K562 (cell line): Measurements from ENCODE around the gene PTPRO. TPM values are rescaled to one million over a fixed set of nuclear protein-coding genes. Genes with fewer than 3 reads are reported as not detected.

ENCODE experiments used
- HNRNPK ChIP-seq: fragments of 200-400 bp; formaldehyde crosslinking; IDR thresholded peaks from one replicate; pipeline ENCODE4 v1.6.1; 2018; ENCODE audit warnings: mild to moderate bottlenecking, low read depth, low read length; ENCODE audit not compliant: poor library complexity, severe bottlenecking
- POLR2AphosphoS5 ChIP-seq: IDR thresholded peaks from 2 replicates; pipeline ENCODE4 v1.6.1; 2011; ENCODE audit warnings: mild to moderate bottlenecking, low read depth, low read length, moderate library complexity; ENCODE audit not compliant: control insufficient read depth, insufficient read depth
- SRSF7 ChIP-seq: fragments of 200-400 bp; formaldehyde crosslinking; optimal IDR thresholded peaks from 2 replicates; pipeline ENCODE3; 2017; ENCODE audit warnings: mild to moderate bottlenecking, low read depth, low read length
- TCF3 ChIP-seq: sonication (generic); formaldehyde crosslinking; IDR thresholded peaks from 2 replicates; pipeline ENCODE4 v1.4.0; 2020; ENCODE audit warnings: mild to moderate bottlenecking, missing genetic modification reagents
- ZBTB34 ChIP-seq: fragments of 250-450 bp; sonication (Bioruptor Pico); IDR thresholded peaks from 2 replicates; pipeline ENCODE4 v1.8.0; 2021; ENCODE audit warnings: mild to moderate bottlenecking, moderate library complexity
- polyA plus RNA-seq, 8 experiments: library from polyadenylated mRNA; depleted of rRNA in 4 of 8; stranded (reverse) in 5 of 8; unstranded in 3 of 8; fragments of >200 nt; fragmentation: Nextera tagmentation in 2 of 8; fragmentation: Illumina TruSeq in 1 of 8; extraction: Ambion mirVana in 2 of 8; extraction: Trizol in 1 of 8; gene quantifications; 2 replicates each; pipeline versions ENCODE4 v1.2.1 to v1.2.3, GENCODE V29; 2011 to 2014; ENCODE audit warnings: inconsistent platforms in 1 of 8, missing spikeins in 1 of 8
- total RNA-seq, 7 experiments: library from RNA; depleted of rRNA in 6 of 7; stranded (reverse); fragments of >200 nt in 6 of 7; fragmentation: Illumina TruSeq in 2 of 7; extraction: Trizol in 2 of 7; gene quantifications; 2 replicates each; pipeline versions ENCODE4 v1.2.1 to v1.2.3, GENCODE V29; 2011 to 2021; ENCODE audit warnings: low replicate concordance in 1 of 7
- TF ChIP-seq, protein P1 (sequence below): fragments of 200-600 bp; sonication (generic); IDR thresholded peaks from one replicate; pipeline ENCODE4 v1.6.1; 2012; ENCODE audit warnings: mild to moderate bottlenecking, low read depth, low read length, inconsistent platforms

The PTPRO gene
- total and polyA plus RNA-seq, 9 of the 15 experiments (the other 6 are each of a cell fraction or from before 2014, with no cell fraction given) = 0.22 TPM; not detected in 8

GRCh38 chr12:15546102-15546701 lies 223.9 kb downstream of the PTPRO start (continued):
- TF ChIP-seq, protein P1, sequence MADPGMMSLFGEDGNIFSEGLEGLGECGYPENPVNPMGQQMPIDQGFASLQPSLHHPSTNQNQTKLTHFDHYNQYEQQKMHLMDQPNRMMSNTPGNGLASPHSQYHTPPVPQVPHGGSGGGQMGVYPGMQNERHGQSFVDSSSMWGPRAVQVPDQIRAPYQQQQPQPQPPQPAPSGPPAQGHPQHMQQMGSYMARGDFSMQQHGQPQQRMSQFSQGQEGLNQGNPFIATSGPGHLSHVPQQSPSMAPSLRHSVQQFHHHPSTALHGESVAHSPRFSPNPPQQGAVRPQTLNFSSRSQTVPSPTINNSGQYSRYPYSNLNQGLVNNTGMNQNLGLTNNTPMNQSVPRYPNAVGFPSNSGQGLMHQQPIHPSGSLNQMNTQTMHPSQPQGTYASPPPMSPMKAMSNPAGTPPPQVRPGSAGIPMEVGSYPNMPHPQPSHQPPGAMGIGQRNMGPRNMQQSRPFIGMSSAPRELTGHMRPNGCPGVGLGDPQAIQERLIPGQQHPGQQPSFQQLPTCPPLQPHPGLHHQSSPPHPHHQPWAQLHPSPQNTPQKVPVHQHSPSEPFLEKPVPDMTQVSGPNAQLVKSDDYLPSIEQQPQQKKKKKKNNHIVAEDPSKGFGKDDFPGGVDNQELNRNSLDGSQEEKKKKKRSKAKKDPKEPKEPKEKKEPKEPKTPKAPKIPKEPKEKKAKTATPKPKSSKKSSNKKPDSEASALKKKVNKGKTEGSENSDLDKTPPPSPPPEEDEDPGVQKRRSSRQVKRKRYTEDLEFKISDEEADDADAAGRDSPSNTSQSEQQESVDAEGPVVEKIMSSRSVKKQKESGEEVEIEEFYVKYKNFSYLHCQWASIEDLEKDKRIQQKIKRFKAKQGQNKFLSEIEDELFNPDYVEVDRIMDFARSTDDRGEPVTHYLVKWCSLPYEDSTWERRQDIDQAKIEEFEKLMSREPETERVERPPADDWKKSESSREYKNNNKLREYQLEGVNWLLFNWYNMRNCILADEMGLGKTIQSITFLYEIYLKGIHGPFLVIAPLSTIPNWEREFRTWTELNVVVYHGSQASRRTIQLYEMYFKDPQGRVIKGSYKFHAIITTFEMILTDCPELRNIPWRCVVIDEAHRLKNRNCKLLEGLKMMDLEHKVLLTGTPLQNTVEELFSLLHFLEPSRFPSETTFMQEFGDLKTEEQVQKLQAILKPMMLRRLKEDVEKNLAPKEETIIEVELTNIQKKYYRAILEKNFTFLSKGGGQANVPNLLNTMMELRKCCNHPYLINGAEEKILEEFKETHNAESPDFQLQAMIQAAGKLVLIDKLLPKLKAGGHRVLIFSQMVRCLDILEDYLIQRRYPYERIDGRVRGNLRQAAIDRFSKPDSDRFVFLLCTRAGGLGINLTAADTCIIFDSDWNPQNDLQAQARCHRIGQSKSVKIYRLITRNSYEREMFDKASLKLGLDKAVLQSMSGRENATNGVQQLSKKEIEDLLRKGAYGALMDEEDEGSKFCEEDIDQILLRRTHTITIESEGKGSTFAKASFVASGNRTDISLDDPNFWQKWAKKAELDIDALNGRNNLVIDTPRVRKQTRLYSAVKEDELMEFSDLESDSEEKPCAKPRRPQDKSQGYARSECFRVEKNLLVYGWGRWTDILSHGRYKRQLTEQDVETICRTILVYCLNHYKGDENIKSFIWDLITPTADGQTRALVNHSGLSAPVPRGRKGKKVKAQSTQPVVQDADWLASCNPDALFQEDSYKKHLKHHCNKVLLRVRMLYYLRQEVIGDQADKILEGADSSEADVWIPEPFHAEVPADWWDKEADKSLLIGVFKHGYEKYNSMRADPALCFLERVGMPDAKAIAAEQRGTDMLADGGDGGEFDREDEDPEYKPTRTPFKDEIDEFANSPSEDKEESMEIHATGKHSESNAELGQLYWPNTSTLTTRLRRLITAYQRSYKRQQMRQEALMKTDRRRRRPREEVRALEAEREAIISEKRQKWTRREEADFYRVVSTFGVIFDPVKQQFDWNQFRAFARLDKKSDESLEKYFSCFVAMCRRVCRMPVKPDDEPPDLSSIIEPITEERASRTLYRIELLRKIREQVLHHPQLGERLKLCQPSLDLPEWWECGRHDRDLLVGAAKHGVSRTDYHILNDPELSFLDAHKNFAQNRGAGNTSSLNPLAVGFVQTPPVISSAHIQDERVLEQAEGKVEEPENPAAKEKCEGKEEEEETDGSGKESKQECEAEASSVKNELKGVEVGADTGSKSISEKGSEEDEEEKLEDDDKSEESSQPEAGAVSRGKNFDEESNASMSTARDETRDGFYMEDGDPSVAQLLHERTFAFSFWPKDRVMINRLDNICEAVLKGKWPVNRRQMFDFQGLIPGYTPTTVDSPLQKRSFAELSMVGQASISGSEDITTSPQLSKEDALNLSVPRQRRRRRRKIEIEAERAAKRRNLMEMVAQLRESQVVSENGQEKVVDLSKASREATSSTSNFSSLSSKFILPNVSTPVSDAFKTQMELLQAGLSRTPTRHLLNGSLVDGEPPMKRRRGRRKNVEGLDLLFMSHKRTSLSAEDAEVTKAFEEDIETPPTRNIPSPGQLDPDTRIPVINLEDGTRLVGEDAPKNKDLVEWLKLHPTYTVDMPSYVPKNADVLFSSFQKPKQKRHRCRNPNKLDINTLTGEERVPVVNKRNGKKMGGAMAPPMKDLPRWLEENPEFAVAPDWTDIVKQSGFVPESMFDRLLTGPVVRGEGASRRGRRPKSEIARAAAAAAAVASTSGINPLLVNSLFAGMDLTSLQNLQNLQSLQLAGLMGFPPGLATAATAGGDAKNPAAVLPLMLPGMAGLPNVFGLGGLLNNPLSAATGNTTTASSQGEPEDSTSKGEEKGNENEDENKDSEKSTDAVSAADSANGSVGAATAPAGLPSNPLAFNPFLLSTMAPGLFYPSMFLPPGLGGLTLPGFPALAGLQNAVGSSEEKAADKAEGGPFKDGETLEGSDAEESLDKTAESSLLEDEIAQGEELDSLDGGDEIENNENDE = no peak
- TF ChIP-seq SRSF7 (no peak), POLR2AphosphoS5 (no peak), HNRNPK (no peak), TCF3 (CRISPR knock-in tag) (no peak), ZBTB34 (no peak)
